Measurements from ENCODE around the gene MCTP1. TPM values are rescaled to one million over a fixed set of nuclear protein-coding genes. Genes with fewer than 3 reads are reported as not detected.
"Not testable (repeated sequence)": the region's sequence is repeated elsewhere in the genome, so short reads cannot be mapped to it uniquely, and the experiment has no call there.

Gene MCTP1
- total RNA-seq, 1 donor from 2014 or later = 3.7 TPM

- Histone ChIP-seq H3K4me1 (no peaks in the 10 kb centered on the region), H4K20me1 (ENCODE audit: low read depth) (no peaks in the 10 kb centered on the region), H3F3A (ENCODE audit: low read depth) (no peaks in the 10 kb centered on the region), H3K9me3 (ENCODE audit: low read depth) (no peaks in the 10 kb centered on the region), H3K27ac (no peak overlapping the region), H3K36me3 (no peaks in the 10 kb centered on the region), H3K4me2 (no peak overlapping the region), H3K9ac (no peak overlapping the region), H3K4me3 (no peak overlapping the region), H2AFZ (replicated peaks) (no peak overlapping the region), H3K79me2 (ENCODE audit: low read depth) (no peaks in the 10 kb centered on the region), H3K27me3 (no peaks in the 10 kb centered on the region)
- Mint-ChIP-seq H3K4me1 (peaks cover 9% of the 10 kb centered on the region), H3K27ac (no peak overlapping the region), H3K9me3 (peaks cover 19% of the 10 kb centered on the region), H3K4me3 (no peak overlapping the region), H3K36me3 (peaks cover 7% of the 10 kb centered on the region), H3K27me3 (ENCODE audit: insufficient read depth, low read depth) (peaks cover 4% of the 10 kb centered on the region)
- DNase-seq (ENCODE audit: low spot score) = no peak
- no peak for TF ChIP-seq EZH2phosphoT487 (IDR thresholded peaks at IDR 0.05)
- TF ChIP-seq EZH2 (IDR thresholded peaks at IDR 0.05) = no peak
- no peak for TF ChIP-seq CTCF (IDR thresholded peaks at IDR 0.05)
Measured at GRCh38 chr5:95151694-95152093, 133.2 kb downstream of the MCTP1 start.

- H2AFZ ChIP-seq (replicated peaks) = no peak overlapping the region
- no peak overlapping the region for H3K27ac ChIP-seq
- no peaks in the 10 kb centered on the region for H3K27me3 ChIP-seq
- H4K20me1 ChIP-seq (ENCODE audit: low read depth) = no peaks in the 10 kb centered on the region
- H3K9ac ChIP-seq = no peak overlapping the region
- H3K36me3 ChIP-seq = no peaks in the 10 kb centered on the region
- peaks cover 6% of the 10 kb centered on the region for H3K27me3 Mint-ChIP-seq (ENCODE audit: insufficient read depth, low read depth)
- no peak overlapping the region for H3K4me3 ChIP-seq
- peaks cover 6% of the 10 kb centered on the region for H3K4me1 Mint-ChIP-seq
- H3K36me3 Mint-ChIP-seq = peaks cover 7% of the 10 kb centered on the region
- H3K9me3 Mint-ChIP-seq = peaks cover 35% of the 10 kb centered on the region
- TF ChIP-seq EZH2 (IDR thresholded peaks at IDR 0.05) (no peak), EZH2phosphoT487 (IDR thresholded peaks at IDR 0.05) (no peak), CTCF (IDR thresholded peaks at IDR 0.05) (no peak)
- no peak for DNase-seq (ENCODE audit: low spot score)
- H3K4me2 ChIP-seq = no peak overlapping the region
- H3K9me3 ChIP-seq (ENCODE audit: low read depth) = no peaks in the 10 kb centered on the region
- H3F3A ChIP-seq (ENCODE audit: low read depth) = no peaks in the 10 kb centered on the region
- no peaks in the 10 kb centered on the region for H3K4me1 ChIP-seq
- no peak overlapping the region for H3K27ac Mint-ChIP-seq
- no peaks in the 10 kb centered on the region for H3K79me2 ChIP-seq (ENCODE audit: low read depth)
- H3K4me3 Mint-ChIP-seq = no peak overlapping the region
Measured at GRCh38 chr5:95149387-95149786, 135.5 kb downstream of the MCTP1 start.

GRCh38 chr5:95148453-95148852 lies 136.4 kb downstream of the MCTP1 start:
- H3F3A ChIP-seq (ENCODE audit: low read depth) = no peaks in the 10 kb centered on the region
- peaks cover 35% of the 10 kb centered on the region for H3K9me3 Mint-ChIP-seq
- no peaks in the 10 kb centered on the region for H3K9me3 ChIP-seq (ENCODE audit: low read depth)
- H3K27me3 Mint-ChIP-seq (ENCODE audit: insufficient read depth, low read depth) = peaks cover 6% of the 10 kb centered on the region
- H4K20me1 ChIP-seq (ENCODE audit: low read depth) = no peaks in the 10 kb centered on the region
- no peaks in the 10 kb centered on the region for H3K36me3 ChIP-seq
- no peaks in the 10 kb centered on the region for H3K4me1 ChIP-seq
- no peak overlapping the region for H3K27ac Mint-ChIP-seq
- no peak overlapping the region for H3K27ac ChIP-seq
- H3K27me3 ChIP-seq = no peaks in the 10 kb centered on the region
- no peak overlapping the region for H2AFZ ChIP-seq (replicated peaks)
- no peak for DNase-seq (ENCODE audit: low spot score)
- no peak for TF ChIP-seq CTCF (IDR thresholded peaks at IDR 0.05)
- TF ChIP-seq EZH2 (IDR thresholded peaks at IDR 0.05) = no peak
- TF ChIP-seq EZH2phosphoT487 (IDR thresholded peaks at IDR 0.05) = no peak
- H3K4me2 ChIP-seq = no peak overlapping the region
- H3K9ac ChIP-seq = no peak overlapping the region
- H3K4me1 Mint-ChIP-seq = peaks cover 5% of the 10 kb centered on the region
- no peaks in the 10 kb centered on the region for H3K79me2 ChIP-seq (ENCODE audit: low read depth)
- H3K4me3 ChIP-seq = no peak overlapping the region
- H3K36me3 Mint-ChIP-seq = peaks cover 7% of the 10 kb centered on the region
- no peak overlapping the region for H3K4me3 Mint-ChIP-seq

GRCh38 chr5:95143858-95144257 lies 141.0 kb downstream of the MCTP1 start:
- H3K4me2 ChIP-seq; H3K4me1 ChIP-seq; H3K9ac ChIP-seq; H3K27me3 ChIP-seq; H3K36me3 ChIP-seq; H3K79me2 ChIP-seq (ENCODE audit: low read depth); H3K27ac Mint-ChIP-seq; H3F3A ChIP-seq (ENCODE audit: low read depth); H2AFZ ChIP-seq (replicated peaks); H3K27ac ChIP-seq; DNase-seq (ENCODE audit: low spot score); H3K4me3 Mint-ChIP-seq; H3K36me3 Mint-ChIP-seq; H3K9me3 ChIP-seq (ENCODE audit: low read depth); H3K4me3 ChIP-seq; H4K20me1 ChIP-seq (ENCODE audit: low read depth); H3K4me1 Mint-ChIP-seq; H3K27me3 Mint-ChIP-seq (ENCODE audit: insufficient read depth, low read depth): not testable (repeated sequence)
- peaks cover 31% of the 10 kb centered on the region for H3K9me3 Mint-ChIP-seq

Measured in neural progenitor cell (in vitro differentiated cells).